CD4-positive, alpha-beta T cell treated with Interleukin-4 for 4 hours (primary cell): Measurements from ENCODE around the gene SPTLC3.

Experiments used
- DNase-seq: peaks from one replicate; pipeline ENCODE4 v3.0.0-alpha.2; 2020

The SPTLC3 gene

GRCh38 chr20:13142143-13142542 is 133.4 kb downstream of the SPTLC3 start:
- DNase-seq: no peak

- DNase-seq: no peak
Observed at GRCh38 chr20:13147071-13147963, 138.5 kb downstream of the SPTLC3 start.

GRCh38 chr20:13147971-13148370 is 139.2 kb downstream of the SPTLC3 start:
- no peak for DNase-seq

- no peak for DNase-seq
Observed at GRCh38 chr20:13148402-13148801, 139.6 kb downstream of the SPTLC3 start.

- DNase-seq: no peak
Observed at GRCh38 chr20:13148961-13149360, 140.2 kb downstream of the SPTLC3 start.

GRCh38 chr20:13149371-13150105 is 140.8 kb downstream of the SPTLC3 start:
- DNase-seq: no peak

- DNase-seq: no peak
Observed at GRCh38 chr20:13158369-13158768, 149.6 kb downstream of the SPTLC3 start.

- DNase-seq: no peak
Observed at GRCh38 chr20:13159889-13160288, 151.1 kb downstream of the SPTLC3 start.

GRCh38 chr20:13165203-13165602 is 156.4 kb downstream of the SPTLC3 start:
- DNase-seq: no peak

- no peak for DNase-seq
Observed at GRCh38 chr20:13166011-13166410, 157.2 kb downstream of the SPTLC3 start.

- DNase-seq: no peak
Observed at GRCh38 chr20:13166437-13166836, 157.7 kb downstream of the SPTLC3 start.

GRCh38 chr20:13169086-13169485 is 160.3 kb downstream of the SPTLC3 start:
- no peak for DNase-seq

GRCh38 chr20:13170771-13171170 is 162.0 kb downstream of the SPTLC3 start:
- no peak for DNase-seq

- DNase-seq: no peak
Observed at GRCh38 chr20:13173201-13173600, 164.4 kb downstream of the SPTLC3 start.

- DNase-seq: no peak
Observed at GRCh38 chr20:13174402-13174801, 165.6 kb downstream of the SPTLC3 start.

GRCh38 chr20:13180986-13181889 is 172.5 kb downstream of the SPTLC3 start:
- DNase-seq: no peak

- no peak for DNase-seq
Observed at GRCh38 chr20:13183005-13183404, 174.2 kb downstream of the SPTLC3 start.

- DNase-seq: no peak
Observed at GRCh38 chr20:13186043-13186774, 177.4 kb downstream of the SPTLC3 start.

GRCh38 chr20:13187899-13188298 is 179.1 kb downstream of the SPTLC3 start:
- DNase-seq: no peak

GRCh38 chr20:13199279-13199678 is 190.5 kb downstream of the SPTLC3 start:
- DNase-seq: no peak

- DNase-seq: no peak
Observed at GRCh38 chr20:13200767-13201500, 192.2 kb downstream of the SPTLC3 start.

- DNase-seq: no peak
Observed at GRCh38 chr20:13202565-13202964, 193.8 kb downstream of the SPTLC3 start.
